Suprapubic skin (tissue), 4 donors: ENCODE results near the gene PRTG. TPM values are rescaled to one million over a fixed set of nuclear protein-coding genes. Genes with fewer than 3 reads are reported as not detected.
A peak's percentile ranks its signal among the peaks of the same experiment; 100 is the strongest.
"Not testable (repeated sequence)": the region's sequence is repeated elsewhere in the genome, so short reads cannot be mapped to it uniquely, and the experiment has no call there.

Experiments
- DNase-seq, 2 donors: peaks; one replicate each; pipeline ENCODE4 v3.0.0-alpha.2; 2019; ENCODE audit warnings: low spot score in 2 of 2
- H3K27ac ChIP-seq: fragments of 200-600 bp; sonication (generic); one replicate; pipeline ENCODE4 v1.5.1; 2019
- H3K27me3 ChIP-seq: fragments of 200-600 bp; sonication (generic); one replicate; pipeline ENCODE4 v1.5.1; 2019
- H3K36me3 ChIP-seq: fragments of 200-600 bp; sonication (generic); one replicate; pipeline ENCODE4 v1.5.1; 2019
- H3K4me1 ChIP-seq: fragments of 200-600 bp; sonication (generic); one replicate; pipeline ENCODE4 v1.5.1; 2019
- H3K4me3 ChIP-seq: fragments of 200-600 bp; sonication (generic); one replicate; pipeline ENCODE4 v1.5.1; 2019; ENCODE audit warnings: mild to moderate bottlenecking
- H3K9me3 ChIP-seq: fragments of 200-600 bp; sonication (generic); one replicate; pipeline ENCODE4 v1.5.1; 2019
- EP300 ChIP-seq: sonication (generic); formaldehyde crosslinking; IDR thresholded peaks from one replicate; pipeline ENCODE4 v1.6.1; 2017; ENCODE audit warnings: antibody characterized with exemption
- POLR2A ChIP-seq, 2 donors: fragments of 450-650 bp; IDR thresholded peaks; one replicate each; pipeline ENCODE4 v1.6.1; 2017; ENCODE audit warnings: antibody characterized with exemption in 2 of 2, mild to moderate bottlenecking in 2 of 2, moderate library complexity in 2 of 2
- POLR2AphosphoS5 ChIP-seq, 3 donors: sonication (generic); formaldehyde crosslinking; IDR thresholded peaks; one replicate each; pipeline ENCODE4 v1.6.1; 2017; ENCODE audit warnings: antibody characterized with exemption in 3 of 3
- WGBS: methylation state at CpG from one replicate; pipeline ENCODE4 v1.1.5; 2018; 5-methylcytosine and 5-hydroxymethylcytosine counted together
- total RNA-seq, 4 donors: library from RNA; depleted of rRNA; stranded (reverse); fragments of >200 nt; gene quantifications; one replicate each; pipeline ENCODE4 v1.1.0, GENCODE V29; 2016
- TF ChIP-seq, protein P1 (sequence below), 2 donors: fragments of 200-600 bp in 1 of 2; fragments of 450-650 bp in 1 of 2; sonication (generic) in 1 of 2; IDR thresholded peaks; one replicate each; pipeline ENCODE4 v1.5.1; 2016 to 2019; ENCODE audit warnings: antibody characterized with exemption in 2 of 2, mild to moderate bottlenecking in 1 of 2, moderate library complexity in 1 of 2

PRTG gene
- total RNA-seq, 4 donors from 2014 or later: 0.08 to 0.49 (median 0.24) TPM; not detected in 1

DNA sequence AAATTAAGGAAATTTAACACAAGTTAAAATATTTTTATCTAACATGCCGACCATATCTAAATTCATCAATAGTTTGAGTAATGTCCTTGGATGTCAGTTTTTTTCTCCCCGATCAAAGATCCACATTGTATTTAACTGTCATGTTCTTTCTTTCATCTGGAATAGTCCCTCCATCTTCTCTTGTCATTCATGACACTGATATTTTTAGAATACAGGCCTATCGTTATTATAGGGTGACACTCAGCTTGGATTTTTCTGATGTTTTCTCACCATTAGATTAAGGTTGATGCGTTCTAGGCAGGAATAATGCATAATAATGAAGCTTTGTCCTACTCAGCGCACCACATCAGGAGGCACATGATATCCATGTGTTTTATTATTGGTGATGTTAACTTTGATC lies 141.6 kb downstream of the PRTG start:
- H3K27me3 ChIP-seq: no peaks in the 10 kb centered on the region
- H3K4me1 ChIP-seq: no peaks in the 10 kb centered on the region
- H3K4me3 ChIP-seq: no peak overlapping the region
- H3K36me3 ChIP-seq: no peaks in the 10 kb centered on the region
- no peaks in the 10 kb centered on the region for H3K9me3 ChIP-seq
- WGBS: 78% methylated on average over 5 of the region's 5 CpGs
- no peak for TF ChIP-seq EP300
- TF ChIP-seq, protein P1, sequence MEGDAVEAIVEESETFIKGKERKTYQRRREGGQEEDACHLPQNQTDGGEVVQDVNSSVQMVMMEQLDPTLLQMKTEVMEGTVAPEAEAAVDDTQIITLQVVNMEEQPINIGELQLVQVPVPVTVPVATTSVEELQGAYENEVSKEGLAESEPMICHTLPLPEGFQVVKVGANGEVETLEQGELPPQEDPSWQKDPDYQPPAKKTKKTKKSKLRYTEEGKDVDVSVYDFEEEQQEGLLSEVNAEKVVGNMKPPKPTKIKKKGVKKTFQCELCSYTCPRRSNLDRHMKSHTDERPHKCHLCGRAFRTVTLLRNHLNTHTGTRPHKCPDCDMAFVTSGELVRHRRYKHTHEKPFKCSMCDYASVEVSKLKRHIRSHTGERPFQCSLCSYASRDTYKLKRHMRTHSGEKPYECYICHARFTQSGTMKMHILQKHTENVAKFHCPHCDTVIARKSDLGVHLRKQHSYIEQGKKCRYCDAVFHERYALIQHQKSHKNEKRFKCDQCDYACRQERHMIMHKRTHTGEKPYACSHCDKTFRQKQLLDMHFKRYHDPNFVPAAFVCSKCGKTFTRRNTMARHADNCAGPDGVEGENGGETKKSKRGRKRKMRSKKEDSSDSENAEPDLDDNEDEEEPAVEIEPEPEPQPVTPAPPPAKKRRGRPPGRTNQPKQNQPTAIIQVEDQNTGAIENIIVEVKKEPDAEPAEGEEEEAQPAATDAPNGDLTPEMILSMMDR (IDR thresholded peaks at IDR 0.05): no peak
- no peak for TF ChIP-seq POLR2AphosphoS5 (IDR thresholded peaks at IDR 0.05)
- no peak for TF ChIP-seq POLR2A (IDR thresholded peaks at IDR 0.05)
- no peak for DNase-seq
- H3K27ac ChIP-seq: no peak overlapping the region

GRCh38 chr15:55599439-55599838 lies 143.5 kb downstream of the PRTG start:
- Histone ChIP-seq H3K36me3 (no peaks in the 10 kb centered on the region), H3K27me3 (no peaks in the 10 kb centered on the region), H3K4me3 (no peak overlapping the region), H3K4me1 (no peaks in the 10 kb centered on the region), H3K9me3 (no peaks in the 10 kb centered on the region), H3K27ac (no peak overlapping the region)
- TF ChIP-seq POLR2A (IDR thresholded peaks at IDR 0.05): no peak
- no peak for TF ChIP-seq EP300
- no peak for TF ChIP-seq POLR2AphosphoS5 (IDR thresholded peaks at IDR 0.05)
- TF ChIP-seq, protein P1 (IDR thresholded peaks at IDR 0.05): no peak
- no peak for DNase-seq
- WGBS: 85% methylated on average over 3 of the region's 3 CpGs

DNA sequence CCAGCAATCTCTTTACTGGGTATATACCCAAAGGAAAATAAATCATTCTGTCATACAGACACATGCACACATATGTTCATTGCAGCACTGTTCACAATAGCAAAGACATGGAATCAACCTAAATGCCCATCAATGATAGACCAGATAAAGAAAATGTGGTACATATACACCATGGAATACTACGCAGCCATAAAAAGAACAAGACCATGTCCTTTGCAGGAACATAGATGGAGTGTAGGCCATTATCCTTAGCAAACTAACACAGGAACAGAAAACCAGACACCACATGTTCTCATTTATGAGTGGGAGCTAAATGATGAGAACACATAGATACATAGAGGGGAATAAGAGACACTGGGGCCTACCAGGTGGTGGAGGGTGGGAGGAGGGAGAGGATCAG lies 149.9 kb downstream of the PRTG start:
- not testable (repeated sequence) for H3K4me3 ChIP-seq

GRCh38 chr15:55590788-55591187 lies 152.2 kb downstream of the PRTG start:
- Histone ChIP-seq H3K9me3 (no peaks in the 10 kb centered on the region), H3K4me3 (no peak overlapping the region), H3K36me3 (no peaks in the 10 kb centered on the region), H3K4me1 (peaks cover 10% of the 10 kb centered on the region), H3K27ac (no peak overlapping the region), H3K27me3 (no peaks in the 10 kb centered on the region)
- TF ChIP-seq, protein P1 (IDR thresholded peaks at IDR 0.05): no peak
- TF ChIP-seq POLR2A (IDR thresholded peaks at IDR 0.05) (no peak), POLR2AphosphoS5 (IDR thresholded peaks at IDR 0.05) (no peak), EP300 (no peak)
- WGBS: 74% methylated on average over 3 of the region's 3 CpGs
- DNase-seq: no peak

More for the DNA sequence above, 149.9 kb downstream of the PRTG start:
- not testable (repeated sequence) for H3K27ac ChIP-seq, H3K27me3 ChIP-seq, H3K36me3 ChIP-seq, H3K9me3 ChIP-seq, DNase-seq, H3K4me1 ChIP-seq
- 100% methylated on average over 1 of the region's 1 CpG for WGBS

- TF ChIP-seq POLR2A (IDR thresholded peaks at IDR 0.05) (no peak), EP300 (no peak), POLR2AphosphoS5 (IDR thresholded peaks at IDR 0.05) (no peak)
- TF ChIP-seq, protein P1 (IDR thresholded peaks at IDR 0.05): no peak
- no peaks in the 10 kb centered on the region for H3K36me3 ChIP-seq
- no peak overlapping the region for H3K27ac ChIP-seq
- no peak for DNase-seq
- no peaks in the 10 kb centered on the region for H3K27me3 ChIP-seq
- 67% methylated on average over 10 of the region's 10 CpGs for WGBS
- peak overlapping the region; percentile 69 for H3K4me3 ChIP-seq
- H3K9me3 ChIP-seq: no peaks in the 10 kb centered on the region
- peaks cover 10% of the 10 kb centered on the region for H3K4me1 ChIP-seq
These were observed 153.7 kb downstream of the PRTG start for GRCh38 chr15:55589287-55589686.

- Histone ChIP-seq H3K36me3 (no peaks in the 10 kb centered on the region), H3K4me3 (peak overlapping the region; percentile 69), H3K4me1 (peaks cover 10% of the 10 kb centered on the region), H3K27me3 (no peaks in the 10 kb centered on the region), H3K27ac (peak overlapping the region; percentile 74), H3K9me3 (no peaks in the 10 kb centered on the region)
- 12% methylated on average over 19 of the region's 19 CpGs for WGBS
- TF ChIP-seq POLR2AphosphoS5 (IDR thresholded peaks at IDR 0.05) (no peak), EP300 (no peak), POLR2A (IDR thresholded peaks at IDR 0.05) (no peak)
- TF ChIP-seq, protein P1 (IDR thresholded peaks at IDR 0.05): no peak
- no peak for DNase-seq
These were observed 154.2 kb downstream of the PRTG start for GRCh38 chr15:55588815-55589115.
